WTC11 (cell line): ENCODE measurements around the gene IFNL4. TPM values are rescaled to one million over a fixed set of nuclear protein-coding genes. Genes with fewer than 3 reads are reported as not detected.

Experiments
- ATAC-seq: fragments of 200-7000 bp; cut with Tn5 transposase; 2 replicates; pipeline ENCODE4 v1.10.0; 2021; ENCODE audit warnings: mild to moderate bottlenecking, moderate library complexity
- CTCF ChIA-PET: fragments of 300-600 bp; sonication (Branson Sonifier 250); formaldehyde crosslinking; loops from one replicate; lab custom pipeline; 2021; ENCODE audit warnings: antibody characterized with exemption; lab: Charles Lee
- POLR2A ChIA-PET: fragments of 350-600 bp; sonication (Branson Sonifier 250); formaldehyde crosslinking; loops from one replicate; lab custom pipeline; 2021; ENCODE audit warnings: antibody characterized with exemption; lab: Charles Lee
- DNase-seq: peaks from one replicate; pipeline ENCODE4 v3.0.0; 2021; ENCODE audit warnings: low spot score
- H3K27ac Mint-ChIP-seq: 2 replicates; pipeline ENCODE4 v1.8.0; 2021; ENCODE audit warnings: mixed read lengths
- H3K27me3 Mint-ChIP-seq: 2 replicates; pipeline ENCODE4 v1.8.0; 2021; ENCODE audit warnings: low read depth, mild to moderate bottlenecking, moderate library complexity, mixed read lengths
- H3K36me3 Mint-ChIP-seq: 2 replicates; pipeline ENCODE4 v1.8.0; 2021; ENCODE audit warnings: mixed read lengths
- H3K4me1 Mint-ChIP-seq: 2 replicates; pipeline ENCODE4 v1.8.0; 2022; ENCODE audit warnings: mixed read lengths
- H3K4me3 Mint-ChIP-seq: 2 replicates; pipeline ENCODE4 v1.8.0; 2021; ENCODE audit warnings: mild to moderate bottlenecking, moderate library complexity, mixed read lengths
- H3K9me3 Mint-ChIP-seq: 2 replicates; pipeline ENCODE4 v1.8.0; 2021; ENCODE audit warnings: mixed read lengths
- CBFB ChIP-seq: sonication (generic); formaldehyde crosslinking; IDR thresholded peaks from 2 replicates; pipeline ENCODE4 v1.8.1; 2022; ENCODE audit warnings: mild to moderate bottlenecking, low read depth, missing genetic modification reagents
- E2F1 ChIP-seq: sonication (generic); formaldehyde crosslinking; IDR thresholded peaks from 2 replicates; pipeline ENCODE4 v1.8.0; 2022; ENCODE audit warnings: mild to moderate bottlenecking, missing genetic modification reagents
- FOXP1 ChIP-seq: sonication (generic); formaldehyde crosslinking; IDR thresholded peaks from 2 replicates; pipeline ENCODE4 v1.8.0; 2022; ENCODE audit warnings: missing genetic modification reagents, mild to moderate bottlenecking, moderate library complexity, borderline replicate concordance
- GRHL2 ChIP-seq: fragments of 250-450 bp; sonication (Bioruptor Pico); IDR thresholded peaks from 2 replicates; pipeline ENCODE4 v1.8.0; 2022; ENCODE audit warnings: mild to moderate bottlenecking, moderate library complexity; ENCODE audit not compliant: insufficient replicate concordance, severe bottlenecking
- HMGXB4 ChIP-seq: sonication (generic); formaldehyde crosslinking; IDR thresholded peaks from 2 replicates; pipeline ENCODE4 v1.8.1; 2023; ENCODE audit warnings: mild to moderate bottlenecking, moderate library complexity, missing genetic modification reagents
- JAZF1 ChIP-seq: fragments of 250-450 bp; sonication (Bioruptor Pico); IDR thresholded peaks from 2 replicates; pipeline ENCODE4 v1.9.0; 2021; ENCODE audit warnings: moderate library complexity, mild to moderate bottlenecking, inconsistent platforms
- KAT7 ChIP-seq: sonication (generic); formaldehyde crosslinking; IDR thresholded peaks from 2 replicates; pipeline ENCODE4 v1.8.1; 2023; ENCODE audit warnings: missing genetic modification reagents, mild to moderate bottlenecking, borderline replicate concordance
- NFATC4 ChIP-seq: fragments of 250-450 bp; sonication (Bioruptor Pico); IDR thresholded peaks from 2 replicates; pipeline ENCODE4 v1.9.0; 2021; ENCODE audit warnings: mild to moderate bottlenecking
- NFYB ChIP-seq: sonication (generic); formaldehyde crosslinking; conservative IDR thresholded peaks from 2 replicates; pipeline ENCODE4 v1.8.0; 2022; ENCODE audit warnings: low read depth, missing genetic modification reagents
- NR1H2 ChIP-seq: sonication (generic); formaldehyde crosslinking; IDR thresholded peaks from 2 replicates; pipeline ENCODE4 v1.9.0; 2021; ENCODE audit warnings: mild to moderate bottlenecking, moderate library complexity, missing genetic modification reagents
- NR3C1 ChIP-seq: sonication (generic); formaldehyde crosslinking; conservative IDR thresholded peaks from 2 replicates; pipeline ENCODE4 v1.8.1; 2023; ENCODE audit warnings: low read depth, mild to moderate bottlenecking, missing genetic modification reagents
- OVOL2 ChIP-seq: fragments of 250-450 bp; sonication (Bioruptor Pico); IDR thresholded peaks from 2 replicates; pipeline ENCODE4 v1.9.0; 2021; ENCODE audit warnings: mild to moderate bottlenecking, borderline replicate concordance
- RELA ChIP-seq: sonication (generic); formaldehyde crosslinking; IDR thresholded peaks from 2 replicates; pipeline ENCODE4 v1.8.1; 2022; ENCODE audit warnings: missing genetic modification reagents, mild to moderate bottlenecking, borderline replicate concordance
- SOX15 ChIP-seq: fragments of 250-450 bp; sonication (Bioruptor Pico); IDR thresholded peaks from 2 replicates; pipeline ENCODE4 v1.9.0; 2021; ENCODE audit warnings: mild to moderate bottlenecking
- ZNF232 ChIP-seq: sonication (generic); formaldehyde crosslinking; IDR thresholded peaks from 2 replicates; pipeline ENCODE4 v1.8.0; 2022; ENCODE audit warnings: mild to moderate bottlenecking, missing genetic modification reagents
- ZNF263 ChIP-seq: sonication (generic); formaldehyde crosslinking; IDR thresholded peaks from 2 replicates; pipeline ENCODE4 v1.8.1; 2022; ENCODE audit warnings: low read depth, mild to moderate bottlenecking, moderate library complexity, missing genetic modification reagents
- ZNF317 ChIP-seq: sonication (generic); formaldehyde crosslinking; IDR thresholded peaks from 2 replicates; pipeline ENCODE4 v1.8.1; 2023; ENCODE audit warnings: low read depth, mild to moderate bottlenecking, moderate library complexity, missing genetic modification reagents, borderline replicate concordance
- ZNF671 ChIP-seq: fragments of 250-450 bp; sonication (Bioruptor Pico); IDR thresholded peaks from 2 replicates; pipeline ENCODE4 v1.8.0; 2021; ENCODE audit warnings: mild to moderate bottlenecking
- total RNA-seq: library from RNA; stranded (reverse); gene quantifications from 3 replicates; pipeline ENCODE4 v1.2.3, GENCODE V29; 2021
- TF ChIP-seq, protein P1 (sequence below): sonication (generic); formaldehyde crosslinking; IDR thresholded peaks from 2 replicates; pipeline ENCODE4 v1.8.0; 2023; ENCODE audit warnings: mild to moderate bottlenecking, missing genetic modification reagents
- TF ChIP-seq, protein P2 (sequence below): sonication (generic); formaldehyde crosslinking; IDR thresholded peaks from 2 replicates; pipeline ENCODE4 v1.8.1; 2023; ENCODE audit warnings: mild to moderate bottlenecking, missing genetic modification reagents, moderate library complexity
- TF ChIP-seq, protein P3 (sequence below): sonication (generic); formaldehyde crosslinking; IDR thresholded peaks from 2 replicates; pipeline ENCODE4 v1.8.1; 2022; ENCODE audit warnings: mild to moderate bottlenecking, missing genetic modification reagents, moderate library complexity, borderline replicate concordance
- TF ChIP-seq, protein P4 (sequence below): sonication (generic); formaldehyde crosslinking; IDR thresholded peaks from 2 replicates; pipeline ENCODE4 v1.8.1; 2022; ENCODE audit warnings: low read depth, mild to moderate bottlenecking, moderate library complexity, missing genetic modification reagents, borderline replicate concordance
- TF ChIP-seq, protein P5 (sequence below): fragments of 250-450 bp; sonication (Bioruptor Pico); conservative IDR thresholded peaks from 2 replicates; pipeline ENCODE4 v1.9.0; 2021; ENCODE audit warnings: mild to moderate bottlenecking
- TF ChIP-seq, protein P6 (sequence below): sonication (generic); formaldehyde crosslinking; IDR thresholded peaks from 2 replicates; pipeline ENCODE4 v1.8.0; 2022; ENCODE audit warnings: mild to moderate bottlenecking, missing genetic modification reagents

IFNL4 gene
- total RNA-seq, 1 experiment from 2014 or later = not detected

- H3K36me3 Mint-ChIP-seq = no peaks in the 10 kb centered on the region
- no peak for ATAC-seq
- no peak for TF ChIP-seq NR3C1 (CRISPR knock-in tag)
- no peak for TF ChIP-seq FOXP1 (CRISPR knock-in tag)
- TF ChIP-seq RELA (CRISPR knock-in tag) = no peak
- TF ChIP-seq KAT7 (CRISPR knock-in tag) = no peak
- TF ChIP-seq, protein P1, sequence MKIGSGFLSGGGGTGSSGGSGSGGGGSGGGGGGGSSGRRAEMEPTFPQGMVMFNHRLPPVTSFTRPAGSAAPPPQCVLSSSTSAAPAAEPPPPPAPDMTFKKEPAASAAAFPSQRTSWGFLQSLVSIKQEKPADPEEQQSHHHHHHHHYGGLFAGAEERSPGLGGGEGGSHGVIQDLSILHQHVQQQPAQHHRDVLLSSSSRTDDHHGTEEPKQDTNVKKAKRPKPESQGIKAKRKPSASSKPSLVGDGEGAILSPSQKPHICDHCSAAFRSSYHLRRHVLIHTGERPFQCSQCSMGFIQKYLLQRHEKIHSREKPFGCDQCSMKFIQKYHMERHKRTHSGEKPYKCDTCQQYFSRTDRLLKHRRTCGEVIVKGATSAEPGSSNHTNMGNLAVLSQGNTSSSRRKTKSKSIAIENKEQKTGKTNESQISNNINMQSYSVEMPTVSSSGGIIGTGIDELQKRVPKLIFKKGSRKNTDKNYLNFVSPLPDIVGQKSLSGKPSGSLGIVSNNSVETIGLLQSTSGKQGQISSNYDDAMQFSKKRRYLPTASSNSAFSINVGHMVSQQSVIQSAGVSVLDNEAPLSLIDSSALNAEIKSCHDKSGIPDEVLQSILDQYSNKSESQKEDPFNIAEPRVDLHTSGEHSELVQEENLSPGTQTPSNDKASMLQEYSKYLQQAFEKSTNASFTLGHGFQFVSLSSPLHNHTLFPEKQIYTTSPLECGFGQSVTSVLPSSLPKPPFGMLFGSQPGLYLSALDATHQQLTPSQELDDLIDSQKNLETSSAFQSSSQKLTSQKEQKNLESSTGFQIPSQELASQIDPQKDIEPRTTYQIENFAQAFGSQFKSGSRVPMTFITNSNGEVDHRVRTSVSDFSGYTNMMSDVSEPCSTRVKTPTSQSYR = no peak
- TF ChIP-seq ZNF263 (CRISPR knock-in tag) = no peak
- TF ChIP-seq NFATC4 (CRISPR knock-in tag) = no peak
- TF ChIP-seq, protein P2, sequence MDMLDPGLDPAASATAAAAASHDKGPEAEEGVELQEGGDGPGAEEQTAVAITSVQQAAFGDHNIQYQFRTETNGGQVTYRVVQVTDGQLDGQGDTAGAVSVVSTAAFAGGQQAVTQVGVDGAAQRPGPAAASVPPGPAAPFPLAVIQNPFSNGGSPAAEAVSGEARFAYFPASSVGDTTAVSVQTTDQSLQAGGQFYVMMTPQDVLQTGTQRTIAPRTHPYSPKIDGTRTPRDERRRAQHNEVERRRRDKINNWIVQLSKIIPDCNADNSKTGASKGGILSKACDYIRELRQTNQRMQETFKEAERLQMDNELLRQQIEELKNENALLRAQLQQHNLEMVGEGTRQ (CRISPR knock-in tag) = no peak
- no peak for TF ChIP-seq NR1H2 (CRISPR knock-in tag)
- TF ChIP-seq E2F1 = no peak
- no peak for TF ChIP-seq OVOL2 (CRISPR knock-in tag)
- TF ChIP-seq, all 79 proteins: peak for 0
- ChIA-PET POLR2A (no interaction called here), CTCF (no interaction called here)
- Mint-ChIP-seq H3K4me1 (no peaks in the 10 kb centered on the region), H3K27me3 (peaks cover 52% of the 10 kb centered on the region), H3K27ac (no peak overlapping the region), H3K9me3 (peaks cover 8% of the 10 kb centered on the region), H3K4me3 (no peak overlapping the region)
- no peak for DNase-seq
Measured at GRCh38 chr19:39282021-39282420, 33.4 kb upstream of the IFNL4 start.

DNA sequence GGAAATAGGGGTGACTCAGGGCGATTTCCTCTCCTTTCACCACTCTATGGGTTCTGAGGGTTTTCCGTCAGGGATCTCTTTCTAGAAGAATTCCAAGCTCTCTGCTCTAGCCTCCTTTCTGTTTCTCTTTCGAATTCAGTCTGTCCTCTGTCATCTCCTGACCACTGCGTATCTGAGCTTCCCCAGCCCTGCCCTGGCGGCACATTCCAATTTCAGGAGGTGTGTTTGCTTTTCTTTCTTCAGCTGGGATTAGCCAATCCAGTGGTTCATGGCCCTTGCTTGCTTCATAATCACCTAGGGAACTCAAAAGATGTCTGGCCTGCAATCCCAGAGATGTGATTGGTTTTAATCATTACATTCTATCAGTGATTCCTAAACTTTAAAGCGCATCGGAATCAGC lies 28.9 kb upstream of the IFNL4 start:
- no peaks in the 10 kb centered on the region for H3K36me3 Mint-ChIP-seq
- no peaks in the 10 kb centered on the region for H3K4me1 Mint-ChIP-seq
- ChIA-PET CTCF (interaction anchor here (0.5 to 1.2 kb wide), 3 partner anchors 12 to 316 kb away, joined by 3 to 4 read pairs (median 4); no protein-coding TSS in a partner anchor), POLR2A (no interaction called here)
- H3K27ac Mint-ChIP-seq = no peak overlapping the region; the same call in 1 of the 2 replicates
- no peak for ATAC-seq
- H3K27me3 Mint-ChIP-seq = peaks cover 53% of the 10 kb centered on the region
- H3K4me3 Mint-ChIP-seq = no peak overlapping the region
- no peak for DNase-seq
- H3K9me3 Mint-ChIP-seq = peaks cover 8% of the 10 kb centered on the region
- TF ChIP-seq, protein P3, sequence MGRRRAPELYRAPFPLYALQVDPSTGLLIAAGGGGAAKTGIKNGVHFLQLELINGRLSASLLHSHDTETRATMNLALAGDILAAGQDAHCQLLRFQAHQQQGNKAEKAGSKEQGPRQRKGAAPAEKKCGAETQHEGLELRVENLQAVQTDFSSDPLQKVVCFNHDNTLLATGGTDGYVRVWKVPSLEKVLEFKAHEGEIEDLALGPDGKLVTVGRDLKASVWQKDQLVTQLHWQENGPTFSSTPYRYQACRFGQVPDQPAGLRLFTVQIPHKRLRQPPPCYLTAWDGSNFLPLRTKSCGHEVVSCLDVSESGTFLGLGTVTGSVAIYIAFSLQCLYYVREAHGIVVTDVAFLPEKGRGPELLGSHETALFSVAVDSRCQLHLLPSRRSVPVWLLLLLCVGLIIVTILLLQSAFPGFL (CRISPR knock-in tag) = no peak
- no peak for TF ChIP-seq NFYB (CRISPR knock-in tag)
- TF ChIP-seq, protein P4, sequence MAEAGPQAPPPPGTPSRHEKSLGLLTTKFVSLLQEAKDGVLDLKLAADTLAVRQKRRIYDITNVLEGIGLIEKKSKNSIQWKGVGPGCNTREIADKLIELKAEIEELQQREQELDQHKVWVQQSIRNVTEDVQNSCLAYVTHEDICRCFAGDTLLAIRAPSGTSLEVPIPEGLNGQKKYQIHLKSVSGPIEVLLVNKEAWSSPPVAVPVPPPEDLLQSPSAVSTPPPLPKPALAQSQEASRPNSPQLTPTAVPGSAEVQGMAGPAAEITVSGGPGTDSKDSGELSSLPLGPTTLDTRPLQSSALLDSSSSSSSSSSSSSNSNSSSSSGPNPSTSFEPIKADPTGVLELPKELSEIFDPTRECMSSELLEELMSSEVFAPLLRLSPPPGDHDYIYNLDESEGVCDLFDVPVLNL (CRISPR knock-in tag) = no peak
- no peak for TF ChIP-seq JAZF1 (CRISPR knock-in tag)
- TF ChIP-seq, protein P5, sequence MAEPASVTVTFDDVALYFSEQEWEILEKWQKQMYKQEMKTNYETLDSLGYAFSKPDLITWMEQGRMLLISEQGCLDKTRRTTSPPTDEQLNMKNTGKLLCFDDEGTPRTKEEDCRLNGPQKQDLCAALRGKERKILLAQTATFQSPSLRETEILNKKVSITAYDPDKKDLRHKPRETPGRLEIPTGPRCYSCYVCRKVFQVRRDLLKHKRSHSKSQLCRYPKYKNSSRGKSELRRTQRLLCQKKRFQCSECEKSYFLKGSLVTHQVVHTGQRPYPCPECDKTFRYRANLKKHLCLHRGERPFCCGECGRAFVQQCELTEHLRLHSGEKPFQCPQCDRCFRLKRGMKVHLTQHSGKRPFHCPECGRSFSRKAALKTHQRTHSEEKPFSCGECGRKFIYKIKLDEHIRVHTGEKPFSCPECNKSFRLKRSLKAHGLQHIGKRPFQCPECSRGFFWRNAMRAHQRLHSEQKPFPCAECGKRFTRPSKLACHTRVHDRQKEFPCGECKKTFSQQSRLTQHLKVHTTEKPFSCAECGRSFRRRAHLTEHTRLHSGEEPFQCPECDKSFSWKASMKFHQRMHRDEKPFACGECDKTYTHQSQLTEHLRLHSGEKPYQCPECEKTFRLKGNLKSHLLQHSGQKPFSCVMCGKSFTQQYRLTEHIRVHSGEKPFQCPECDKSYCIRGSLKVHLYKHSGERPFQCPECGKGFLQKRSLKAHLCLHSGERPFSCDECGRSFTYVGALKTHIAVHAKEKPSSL = no peak
- TF ChIP-seq GRHL2 (CRISPR knock-in tag) = no peak
- no peak for TF ChIP-seq ZNF671 (CRISPR knock-in tag)
- TF ChIP-seq HMGXB4 (CRISPR knock-in tag) = no peak
- TF ChIP-seq ZNF317 (CRISPR knock-in tag) = no peak
- no peak for TF ChIP-seq CBFB (CRISPR knock-in tag)
- TF ChIP-seq, protein P6, sequence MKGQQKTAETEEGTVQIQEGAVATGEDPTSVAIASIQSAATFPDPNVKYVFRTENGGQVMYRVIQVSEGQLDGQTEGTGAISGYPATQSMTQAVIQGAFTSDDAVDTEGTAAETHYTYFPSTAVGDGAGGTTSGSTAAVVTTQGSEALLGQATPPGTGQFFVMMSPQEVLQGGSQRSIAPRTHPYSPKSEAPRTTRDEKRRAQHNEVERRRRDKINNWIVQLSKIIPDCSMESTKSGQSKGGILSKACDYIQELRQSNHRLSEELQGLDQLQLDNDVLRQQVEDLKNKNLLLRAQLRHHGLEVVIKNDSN = no peak
- no peak for TF ChIP-seq ZNF232 (CRISPR knock-in tag)
- TF ChIP-seq SOX15 = no peak
